ENCODE measurements around the gene MYH15.

Gene MYH15

GRCh38 chr3:108438542-108438941, 71.9 kb downstream of the MYH15 start:
- DNase-seq (ENCODE audit: low read depth) = no peak
- no peak overlapping the region for H3K4me3 ChIP-seq (ENCODE audit: low read depth, low read length)
- no peak for TF ChIP-seq CTCF (IDR thresholded peaks at IDR 0.05; ENCODE audit: low read depth, low read length, missing control alignments)

- no peak overlapping the region for H3K4me3 ChIP-seq (ENCODE audit: low read depth, low read length)
- no peak for DNase-seq (ENCODE audit: low read depth)
- TF ChIP-seq CTCF (IDR thresholded peaks at IDR 0.05; ENCODE audit: low read depth, low read length, missing control alignments) = no peak
These were observed 73.0 kb downstream of the MYH15 start for GRCh38 chr3:108437439-108437838.

GRCh38 chr3:108433928-108434327, 76.5 kb downstream of the MYH15 start:
- no peak for TF ChIP-seq CTCF (IDR thresholded peaks at IDR 0.05; ENCODE audit: low read depth, low read length, missing control alignments)
- no peak overlapping the region for H3K4me3 ChIP-seq (ENCODE audit: low read depth, low read length)
- DNase-seq (ENCODE audit: low read depth) = no peak

- DNase-seq (ENCODE audit: low read depth) = no peak
- no peak for TF ChIP-seq CTCF (IDR thresholded peaks at IDR 0.05; ENCODE audit: low read depth, low read length, missing control alignments)
- no peak overlapping the region for H3K4me3 ChIP-seq (ENCODE audit: low read depth, low read length)
These were observed 78.0 kb downstream of the MYH15 start for GRCh38 chr3:108432431-108432830.

GRCh38 chr3:108430540-108430939, 79.9 kb downstream of the MYH15 start:
- no peak overlapping the region for H3K4me3 ChIP-seq (ENCODE audit: low read depth, low read length)
- no peak for TF ChIP-seq CTCF (IDR thresholded peaks at IDR 0.05; ENCODE audit: low read depth, low read length, missing control alignments)
- no peak for DNase-seq (ENCODE audit: low read depth)

GRCh38 chr3:108428586-108428985, 81.8 kb downstream of the MYH15 start:
- no peak for DNase-seq (ENCODE audit: low read depth)
- TF ChIP-seq CTCF (IDR thresholded peaks at IDR 0.05; ENCODE audit: low read depth, low read length, missing control alignments) = no peak
- H3K4me3 ChIP-seq (ENCODE audit: low read depth, low read length) = no peak overlapping the region

- no peak for DNase-seq (ENCODE audit: low read depth)
- H3K4me3 ChIP-seq (ENCODE audit: low read depth, low read length) = no peak overlapping the region
- TF ChIP-seq CTCF (IDR thresholded peaks at IDR 0.05; ENCODE audit: low read depth, low read length, missing control alignments) = no peak
These were observed 89.5 kb downstream of the MYH15 start for GRCh38 chr3:108420926-108421325.

Data from GM12864 (cell line).